22Rv1 (cell line): ENCODE measurements around the gene PLD4.

ENCODE experiments used
- H3K27ac ChIP-seq: fragments of 450-650 bp; 2 replicates; pipeline ENCODE4 v1.5.1; 2017
- ZFX ChIP-seq: fragments of 450-650 bp; IDR thresholded peaks from 2 replicates; pipeline ENCODE4 v1.6.1; 2017; ENCODE audit warnings: antibody characterized with exemption, borderline replicate concordance
- TF ChIP-seq, protein P1 (sequence below): fragments of 450-650 bp; IDR thresholded peaks from 2 replicates; pipeline ENCODE4 v1.5.1; 2017; ENCODE audit warnings: mild to moderate bottlenecking

PLD4 gene

DNA sequence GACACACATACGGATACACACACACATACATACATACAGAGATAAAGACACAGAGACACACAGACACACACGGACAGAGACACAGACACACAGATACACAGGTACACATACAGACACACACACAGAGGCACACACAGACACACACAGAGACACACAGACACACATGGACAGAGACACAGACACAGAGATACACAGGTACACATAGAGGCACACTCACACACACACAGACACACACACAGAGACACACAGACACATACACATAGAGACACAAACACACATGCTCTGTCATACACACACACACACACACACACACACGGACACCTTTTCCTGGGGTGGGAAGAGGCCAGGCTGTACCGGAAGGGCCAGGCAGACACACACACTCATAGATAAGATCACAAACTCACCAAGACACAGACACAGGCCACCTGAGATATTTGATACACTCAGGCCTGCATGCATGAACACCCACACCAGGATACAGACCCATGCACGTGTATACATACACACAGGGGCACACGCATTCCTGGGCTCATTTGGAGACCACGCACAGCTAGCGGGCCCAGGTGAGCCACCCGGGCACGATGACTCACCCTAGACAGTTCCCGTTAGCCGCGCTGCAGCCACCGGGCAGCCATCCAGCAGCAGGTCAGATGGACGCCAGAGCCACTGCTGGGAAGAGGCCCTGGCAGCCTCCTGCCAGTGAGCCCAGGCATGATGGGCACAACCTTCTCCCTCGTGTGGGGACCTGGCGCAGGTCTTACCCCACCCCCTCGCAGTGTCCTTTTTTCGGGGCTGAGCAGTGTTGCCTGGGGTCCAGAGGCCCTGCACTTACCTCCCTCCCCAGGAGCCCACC, 55.3 kb downstream of the PLD4 start:
- TF ChIP-seq ZFX, result no peak
- TF ChIP-seq, protein P1, sequence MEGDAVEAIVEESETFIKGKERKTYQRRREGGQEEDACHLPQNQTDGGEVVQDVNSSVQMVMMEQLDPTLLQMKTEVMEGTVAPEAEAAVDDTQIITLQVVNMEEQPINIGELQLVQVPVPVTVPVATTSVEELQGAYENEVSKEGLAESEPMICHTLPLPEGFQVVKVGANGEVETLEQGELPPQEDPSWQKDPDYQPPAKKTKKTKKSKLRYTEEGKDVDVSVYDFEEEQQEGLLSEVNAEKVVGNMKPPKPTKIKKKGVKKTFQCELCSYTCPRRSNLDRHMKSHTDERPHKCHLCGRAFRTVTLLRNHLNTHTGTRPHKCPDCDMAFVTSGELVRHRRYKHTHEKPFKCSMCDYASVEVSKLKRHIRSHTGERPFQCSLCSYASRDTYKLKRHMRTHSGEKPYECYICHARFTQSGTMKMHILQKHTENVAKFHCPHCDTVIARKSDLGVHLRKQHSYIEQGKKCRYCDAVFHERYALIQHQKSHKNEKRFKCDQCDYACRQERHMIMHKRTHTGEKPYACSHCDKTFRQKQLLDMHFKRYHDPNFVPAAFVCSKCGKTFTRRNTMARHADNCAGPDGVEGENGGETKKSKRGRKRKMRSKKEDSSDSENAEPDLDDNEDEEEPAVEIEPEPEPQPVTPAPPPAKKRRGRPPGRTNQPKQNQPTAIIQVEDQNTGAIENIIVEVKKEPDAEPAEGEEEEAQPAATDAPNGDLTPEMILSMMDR, result no peak
- H3K27ac ChIP-seq, result no peak overlapping the region

DNA sequence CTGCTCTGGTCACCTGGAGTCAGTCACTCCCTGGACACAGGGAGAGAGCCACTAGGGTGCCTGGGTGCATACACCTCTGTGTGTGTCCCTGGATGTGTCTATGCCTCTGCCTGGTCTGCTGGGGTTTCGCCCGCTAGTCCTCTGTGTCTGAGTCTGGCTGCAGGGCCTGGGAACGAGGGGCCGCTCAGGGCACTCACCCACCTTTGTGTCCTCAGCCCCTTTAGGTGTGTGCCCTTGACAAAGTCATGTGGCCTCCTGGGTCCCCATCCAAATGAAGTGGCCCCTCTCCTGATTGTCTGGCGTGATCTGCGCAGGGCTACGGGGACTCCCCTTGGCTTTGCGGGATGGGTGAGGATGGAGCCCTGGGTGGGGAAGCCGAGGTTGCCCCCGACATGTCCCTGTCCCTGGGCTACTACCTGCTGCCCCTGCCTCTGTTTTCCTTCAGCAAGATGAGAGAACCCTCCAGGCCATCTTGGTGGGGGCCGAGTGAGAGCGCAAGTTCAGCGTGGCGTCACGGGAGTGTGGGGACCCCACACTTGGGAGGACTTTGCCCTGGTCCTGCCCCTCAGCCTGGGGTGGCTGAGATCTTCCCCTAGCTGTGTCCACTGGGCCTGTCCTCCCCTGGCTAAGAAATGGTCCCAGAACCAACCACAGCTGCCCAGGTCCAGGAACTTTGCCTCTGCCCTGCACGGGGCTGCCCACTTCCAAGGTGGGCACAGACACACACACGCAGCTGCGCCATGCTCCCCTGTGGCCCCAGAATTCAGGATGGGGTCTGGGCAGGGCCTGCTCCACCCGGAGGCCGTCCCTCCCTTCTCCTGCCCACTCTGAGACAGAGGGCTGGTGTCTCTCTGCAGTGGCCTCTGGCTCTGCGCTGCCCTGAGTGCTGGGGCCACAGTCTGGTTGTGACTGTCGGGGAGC, 56.2 kb downstream of the PLD4 start:
- no peak overlapping the region for H3K27ac ChIP-seq
- TF ChIP-seq, protein P1, result no peak
- no peak for TF ChIP-seq ZFX

DNA sequence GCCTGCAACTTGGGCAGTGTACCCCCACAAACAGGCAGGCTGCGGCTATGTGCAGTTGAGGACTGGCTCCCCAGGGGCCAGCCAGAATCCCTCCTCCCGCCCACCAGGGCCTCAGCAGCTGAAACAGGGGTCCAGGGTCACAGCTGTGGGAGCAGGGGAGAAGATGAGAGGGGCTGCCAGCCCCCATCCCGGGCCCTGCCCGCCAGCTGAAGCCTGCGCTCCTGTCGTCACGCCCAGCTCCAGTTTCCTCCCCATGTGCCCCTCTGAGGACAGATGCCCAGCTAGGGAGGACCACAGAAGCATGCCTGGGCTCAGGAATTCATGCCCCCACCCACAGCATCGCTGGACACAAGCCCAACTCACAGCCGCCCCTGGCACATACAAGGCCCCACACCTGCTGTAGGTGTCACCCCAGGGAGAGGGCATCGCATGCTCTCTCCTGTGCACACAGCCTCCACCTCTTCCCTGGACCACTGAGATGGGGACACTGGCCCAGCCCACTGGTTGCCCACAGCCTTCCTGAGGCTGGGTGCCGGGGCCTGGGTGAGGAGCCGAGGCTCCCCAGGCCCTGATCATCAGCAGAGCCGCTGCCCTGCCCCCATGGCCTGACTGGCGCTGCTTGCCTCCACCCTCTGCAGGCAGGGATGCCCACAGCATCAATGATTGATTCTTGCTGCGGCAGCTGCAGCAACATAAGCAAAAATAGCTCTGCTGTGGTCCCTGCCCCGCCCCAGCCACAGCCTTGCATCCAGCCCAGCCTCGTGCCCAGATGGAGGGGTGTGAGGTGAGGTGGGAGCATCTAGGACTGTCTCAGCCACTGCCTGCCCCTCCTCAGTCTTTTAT, 57.2 kb downstream of the PLD4 start:
- TF ChIP-seq, protein P1, result no peak
- no peak for TF ChIP-seq ZFX
- H3K27ac ChIP-seq, result no peak overlapping the region

DNA sequence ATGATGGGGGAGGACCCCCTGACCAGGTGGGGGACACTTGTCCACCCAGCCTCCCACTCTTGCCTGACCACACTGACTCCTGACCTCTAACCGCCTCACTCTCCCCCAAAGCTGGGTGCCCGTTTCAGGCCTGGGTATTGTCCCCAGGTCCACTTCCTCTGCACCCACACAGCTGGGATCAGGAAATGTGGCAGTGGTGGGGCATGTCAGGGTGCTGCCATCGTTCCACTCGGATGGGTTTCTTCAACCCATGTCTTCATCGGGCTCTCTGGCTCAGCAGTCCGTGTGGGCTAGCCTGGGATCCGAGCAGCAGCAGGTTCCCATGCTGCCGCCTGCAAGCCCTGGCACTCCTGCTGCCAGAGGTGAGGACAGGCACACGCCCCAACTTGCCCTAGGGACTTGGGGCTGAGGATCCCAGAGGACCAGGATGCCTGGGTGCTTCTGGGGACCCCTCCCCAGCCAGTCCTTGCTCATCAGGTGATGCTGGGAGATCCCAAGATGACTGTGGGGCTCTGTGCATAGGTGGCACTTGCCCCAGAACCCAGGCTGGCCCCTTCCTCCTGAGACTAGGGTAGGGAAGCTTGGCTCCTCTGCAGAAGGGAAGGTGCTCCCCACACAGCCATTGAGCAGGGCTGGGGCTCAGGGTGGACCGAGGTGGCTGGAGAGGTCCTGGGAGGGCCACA, 58.0 kb downstream of the PLD4 start:
- TF ChIP-seq ZFX, result no peak
- TF ChIP-seq, protein P1, result no peak
- no peak overlapping the region for H3K27ac ChIP-seq
